Measurements from ENCODE around the gene RELB.

The RELB gene

GRCh38 chr19:45086480-45086879 is 85.2 kb downstream of the RELB start:
- DNase-seq, result no peak

DNA sequence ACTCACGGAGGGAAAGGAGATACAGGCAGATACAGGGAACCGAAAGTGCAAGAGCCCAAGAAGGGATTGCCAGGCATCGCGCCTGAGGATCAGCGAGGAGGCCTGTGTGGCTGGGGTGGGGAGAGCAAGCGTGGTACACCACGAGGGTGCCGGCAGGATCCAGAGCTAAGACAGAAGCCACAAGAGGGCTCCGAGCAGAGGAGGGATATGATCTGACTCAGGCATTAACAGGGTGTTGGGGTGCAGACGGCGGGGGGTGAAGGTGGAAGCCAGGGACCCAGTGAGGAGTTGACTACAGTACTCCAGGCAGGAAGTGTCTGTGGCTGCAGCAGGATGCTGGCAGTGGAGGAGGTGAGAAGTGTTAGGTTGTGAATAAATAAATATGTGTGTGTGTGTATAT is 86.3 kb downstream of the RELB start:
- DNase-seq, result peak; percentile 86 to 88
